GM19025 (cell line): ENCODE data around the gene ADH1B.
"Not testable (repeated sequence)": the region's sequence is repeated elsewhere in the genome, so short reads cannot be mapped to it uniquely, and the experiment has no call there.

Experiments
- ATAC-seq: cut with Tn5 transposase; IDR thresholded peaks from one replicate; pipeline ENCODE4 v1.9.1; 2021; ENCODE audit warnings: mild to moderate bottlenecking, low read depth, moderate library complexity; ENCODE audit not compliant: unreplicated experiment

ADH1B gene

GRCh38 chr4:99321241-99322191, at the start of gene ADH1B:
Gene ADH1B (minus strand): TSS chr4:99321401. CDS start chr4:99321331, 70 bp downstream.
- no peak for ATAC-seq

- not testable (repeated sequence) for ATAC-seq
These were observed 46.6 kb upstream of the ADH1B start for GRCh38 chr4:99367817-99368216.

- no peak for ATAC-seq
These were observed 45.3 kb upstream of the ADH1B start for GRCh38 chr4:99366491-99366890.

GRCh38 chr4:99362768-99363167, 41.6 kb upstream of the ADH1B start:
- ATAC-seq, result no peak

DNA sequence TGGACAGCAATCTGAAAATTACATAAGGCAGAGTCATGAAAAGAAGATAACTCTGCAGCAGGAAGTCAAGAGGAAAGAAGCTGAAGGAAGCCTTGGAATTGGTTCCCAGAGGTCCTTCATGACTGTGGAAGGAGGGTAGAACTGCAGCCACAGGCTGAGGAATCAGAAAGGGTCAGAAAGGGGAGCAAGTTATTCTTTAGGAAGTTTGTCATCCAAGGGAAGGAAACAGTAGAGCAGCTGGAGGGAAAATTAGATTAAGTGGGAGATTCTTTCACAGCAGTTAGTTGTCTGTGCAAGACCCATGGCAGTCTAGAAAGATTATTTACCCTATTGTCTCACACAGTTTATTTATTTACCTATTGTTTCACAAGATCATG, 40.7 kb upstream of the ADH1B start:
- no peak for ATAC-seq

- ATAC-seq, result no peak
These were observed 40.2 kb upstream of the ADH1B start for GRCh38 chr4:99361268-99361898.

GRCh38 chr4:99359480-99360204, 38.4 kb upstream of the ADH1B start:
- no peak for ATAC-seq

DNA sequence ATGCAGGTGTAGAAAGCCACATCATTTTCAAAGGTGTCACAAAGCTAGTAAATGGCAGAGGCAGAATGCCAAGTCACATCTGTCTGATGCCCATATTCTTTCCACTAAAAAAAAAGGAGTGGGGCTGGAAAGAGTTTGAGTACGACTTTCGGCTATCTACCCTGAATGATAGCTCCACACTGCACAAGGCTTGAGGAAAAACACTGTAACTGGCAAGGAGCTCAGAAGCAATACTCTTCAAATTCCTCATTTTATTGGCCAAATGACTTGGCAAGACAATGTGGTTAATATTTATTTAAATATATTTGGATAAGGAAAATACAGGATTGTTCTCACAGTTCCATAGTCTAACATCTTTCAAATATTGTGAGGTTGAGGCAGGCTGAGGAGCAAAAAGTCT, 36.7 kb upstream of the ADH1B start:
- ATAC-seq, result no peak

DNA sequence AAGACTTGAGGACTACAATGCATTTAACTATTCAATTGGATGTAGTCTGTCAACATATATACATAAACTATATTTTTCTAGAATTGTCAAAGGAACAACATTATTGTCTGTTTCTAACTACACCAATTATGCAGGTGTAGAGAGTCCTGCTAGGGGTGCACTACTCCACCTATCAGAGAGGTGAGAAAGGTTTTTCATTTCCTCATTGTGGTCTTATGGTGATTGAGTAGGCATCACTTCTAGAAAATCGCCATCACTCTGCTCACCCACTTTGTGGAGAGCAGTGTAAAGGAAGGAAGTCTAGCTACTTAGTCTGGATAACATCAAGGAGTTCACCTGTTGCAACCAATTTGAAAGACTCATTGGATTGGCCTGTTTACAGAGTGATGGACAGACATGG, 35.8 kb upstream of the ADH1B start:
- ATAC-seq, result peak; percentile 76

DNA sequence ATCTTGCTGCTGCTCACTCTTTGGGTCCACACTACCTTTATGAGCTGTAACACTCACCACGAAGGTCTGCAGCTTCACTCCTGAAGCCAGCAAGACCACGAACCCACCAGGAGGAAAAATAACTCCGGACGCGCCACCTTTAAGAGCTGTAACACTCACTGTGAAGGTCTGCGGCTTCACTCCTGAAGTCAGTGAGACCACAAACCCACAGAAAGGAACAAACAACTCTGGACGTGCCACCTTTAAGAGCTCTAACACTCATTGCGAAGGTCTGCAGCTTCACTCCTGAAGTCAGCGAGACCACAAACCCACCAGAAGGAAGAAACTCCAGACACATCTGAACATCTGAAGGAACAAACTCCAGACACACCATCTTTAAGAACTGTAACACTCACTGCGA, 34.9 kb upstream of the ADH1B start:
- not testable (repeated sequence) for ATAC-seq

DNA sequence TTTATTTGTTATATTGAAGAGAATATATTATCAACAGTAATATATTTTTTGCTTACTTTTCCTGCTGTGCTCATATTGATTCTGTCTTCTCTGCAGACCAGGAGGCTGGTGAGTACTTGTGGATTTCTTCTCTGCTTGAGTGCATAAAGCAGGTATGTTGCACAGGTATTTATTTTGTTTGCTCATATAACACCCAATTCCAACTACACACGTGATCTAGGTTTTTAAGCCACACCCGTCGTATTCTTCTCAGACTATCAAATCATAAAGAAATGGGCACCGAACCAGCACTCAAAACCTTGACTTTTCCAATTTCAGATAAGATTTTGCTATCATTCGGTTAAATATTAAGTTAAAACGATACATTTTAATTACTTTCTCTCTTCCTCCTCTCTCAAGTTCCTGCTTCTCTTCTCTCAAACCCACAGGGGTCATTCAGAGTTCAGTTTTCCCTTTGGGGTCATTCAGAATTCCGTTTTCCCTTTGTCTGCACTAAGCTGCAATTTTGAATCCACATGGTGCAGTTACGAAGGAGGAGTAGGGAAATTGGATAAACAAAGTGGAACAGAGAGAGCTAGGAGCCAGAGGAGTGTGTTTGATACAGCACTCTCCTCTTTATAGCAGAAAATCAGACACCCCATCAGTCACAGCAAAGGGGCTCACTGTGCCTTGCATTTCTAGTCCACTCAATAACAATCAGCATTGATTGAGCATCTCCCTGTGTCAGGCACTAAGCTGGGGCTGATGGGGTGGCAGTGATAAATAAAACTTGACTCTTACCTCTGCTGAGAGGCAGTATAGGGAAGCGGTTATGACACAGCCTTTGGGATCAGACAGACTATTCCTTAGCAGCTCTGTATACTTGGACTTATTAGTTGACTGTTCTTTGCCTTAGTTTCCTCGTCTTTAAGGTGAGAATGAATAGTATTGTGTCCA, 31.7 kb upstream of the ADH1B start, which contains the start of gene ADH1C:
Gene ADH1C (minus strand): TSS at position 145 of the 936 bp plus-strand sequence. CDS start 71 bp downstream, at position 74.
- ATAC-seq, result no peak

DNA sequence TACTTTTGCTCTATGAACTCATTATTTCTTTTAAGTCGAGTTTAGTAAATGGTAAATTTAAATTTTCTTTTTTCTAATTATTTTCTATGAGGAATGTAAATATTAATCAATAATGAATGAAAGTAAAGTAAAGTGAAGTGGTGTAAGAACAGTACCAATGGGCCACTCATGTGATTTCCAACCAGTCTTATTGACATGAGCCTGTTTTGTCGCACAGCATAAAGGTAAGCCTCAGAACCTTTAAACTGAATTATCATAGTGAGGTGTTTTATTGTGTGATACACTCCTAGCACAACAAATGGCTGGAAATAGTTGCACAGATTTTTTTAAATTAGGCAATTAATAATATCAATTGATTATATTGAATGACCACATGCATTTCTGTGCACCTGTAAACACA, 30.3 kb upstream of the ADH1B start:
- no peak for ATAC-seq

DNA sequence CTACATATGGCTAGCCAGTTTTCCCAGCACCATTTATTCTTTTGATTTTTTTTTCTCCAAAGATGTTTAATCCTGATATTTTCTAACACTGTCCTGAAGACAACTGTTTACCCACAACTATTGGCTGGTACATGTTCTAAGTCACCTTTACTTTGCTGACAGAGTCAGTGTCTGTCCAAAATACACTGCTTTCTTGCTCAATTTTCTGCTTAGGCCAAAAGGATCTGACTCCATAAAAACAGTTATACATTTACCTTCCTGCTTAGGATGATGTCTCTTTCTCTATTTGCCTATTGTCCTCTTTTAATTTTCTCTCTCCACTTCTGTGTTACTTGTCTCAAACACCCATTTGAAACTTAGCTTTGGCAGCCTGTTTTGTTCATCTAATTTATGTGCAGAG, 28.1 kb upstream of the ADH1B start:
- no peak for ATAC-seq

- not testable (repeated sequence) for ATAC-seq
These were observed 21.4 kb upstream of the ADH1B start for GRCh38 chr4:99342624-99343023.

- no peak for ATAC-seq
These were observed 20.2 kb upstream of the ADH1B start for GRCh38 chr4:99341426-99341825.

DNA sequence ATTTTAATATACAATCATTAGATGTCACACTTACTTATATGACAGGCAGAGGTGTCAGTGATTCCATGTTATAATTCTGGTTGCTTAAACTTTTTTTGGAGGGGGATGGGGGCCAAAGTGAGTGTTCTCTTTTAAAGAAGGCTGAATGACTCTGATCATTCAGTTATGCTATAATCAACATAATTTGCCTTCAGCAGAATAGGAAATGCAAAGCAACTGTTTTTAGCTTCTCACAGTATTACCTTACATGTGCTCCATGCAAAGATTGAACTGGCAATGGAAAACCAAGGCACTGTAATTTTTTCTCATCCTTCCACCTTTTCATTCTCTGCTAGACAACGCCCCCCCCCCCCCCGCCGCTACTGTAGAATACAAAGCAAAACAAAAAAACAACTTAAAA, 18.0 kb upstream of the ADH1B start:
- ATAC-seq, result no peak

- ATAC-seq, result no peak
These were observed 15.4 kb upstream of the ADH1B start for GRCh38 chr4:99336553-99336952.

- no peak for ATAC-seq
These were observed 13.7 kb upstream of the ADH1B start for GRCh38 chr4:99334880-99335279.

DNA sequence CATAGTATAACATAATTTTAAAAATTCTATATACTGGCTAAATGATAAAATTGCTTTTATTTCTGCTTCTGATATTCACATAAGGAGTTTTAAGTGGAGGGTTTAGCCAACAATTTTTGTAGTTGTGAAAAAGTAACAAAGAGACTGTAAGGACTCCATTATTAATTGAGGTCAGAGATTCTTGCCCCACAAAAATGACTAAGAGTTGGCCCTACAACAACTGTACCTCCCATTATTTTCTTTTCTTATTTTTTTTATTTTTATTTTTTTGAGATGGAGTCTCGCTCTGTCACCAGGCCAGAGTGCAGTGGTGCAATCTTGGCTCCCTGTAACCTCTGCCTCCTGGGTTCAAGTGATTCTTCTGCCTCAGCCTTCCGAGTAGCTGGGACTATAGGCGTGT, 9.4 kb upstream of the ADH1B start:
- no peak for ATAC-seq

GRCh38 chr4:99329876-99330275, 8.7 kb upstream of the ADH1B start:
- no peak for ATAC-seq
